ENCODE results near the gene FUOM. TPM values are rescaled to one million over a fixed set of nuclear protein-coding genes. Genes with fewer than 3 reads are reported as not detected.

The FUOM gene
- total and polyA plus RNA-seq, 9 of the 15 experiments (the other 6 are each of a cell fraction or from before 2014, with no cell fraction given), result 1.8 to 96.1 (median 27.0) TPM

DNA sequence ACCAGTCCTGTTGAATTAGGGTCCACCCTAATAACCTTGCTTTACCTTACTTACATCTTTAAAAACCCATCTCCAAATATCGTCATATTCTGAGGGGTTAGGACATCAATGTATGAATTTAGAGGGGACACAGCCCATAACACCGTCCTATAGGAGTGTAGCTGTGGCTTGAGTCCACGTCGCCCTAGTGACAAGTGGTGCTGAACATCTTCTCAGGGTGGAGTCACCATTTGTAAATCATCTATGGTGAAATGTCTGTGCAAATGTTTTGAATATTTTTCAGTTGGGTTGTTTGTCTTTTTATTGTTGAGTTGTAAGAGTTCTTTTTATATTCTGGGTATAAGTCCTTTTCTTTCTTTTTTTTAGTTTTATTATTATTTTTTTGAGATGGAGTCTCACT is 15.8 kb downstream of the FUOM start:
- no peak overlapping the region for H3K4me2 ChIP-seq (ENCODE audit: insufficient read depth, low read length)
- peaks cover 9 to 12% of the 10 kb centered on the region in 2 experiments; a peak in 4 of 5 replicates for H3K4me1 ChIP-seq (replicated peaks in 1 of 2; ENCODE audit: control insufficient read depth in 2 of 2, insufficient read depth in 2 of 2, low read length in 2 of 2)
- no peaks in the 10 kb centered on the region for H3K79me2 ChIP-seq (ENCODE audit: control insufficient read depth, insufficient read depth, low read length)
- no TSS peak for BruUV-seq (replicated peaks)
- no peak for DNase-seq (ENCODE audit: extremely low read depth in 1 of 4, low spot score in 3 of 4)
- no peak overlapping the region for H2AFZ ChIP-seq (ENCODE audit: low read depth, low read length)
- no peaks in the 10 kb centered on the region for H3K9me3 ChIP-seq (replicated peaks; ENCODE audit: control insufficient read depth, insufficient read depth, low read depth, low read length)
- ChIA-PET POLR2A (no interaction called here), CTCF (ENCODE audit: low intra/inter-chr PET ratio) (no interaction called here)
- no peak for FAIRE-seq
- no peaks in the 10 kb centered on the region; a peak in 1 of 5 replicates for H3K27me3 ChIP-seq (ENCODE audit: control insufficient read depth in 2 of 2, insufficient read depth in 2 of 2, low read length in 2 of 2)
- H3K36me3 ChIP-seq (ENCODE audit: control insufficient read depth, insufficient read depth, low read length), result no peaks in the 10 kb centered on the region
- H3K9ac ChIP-seq (ENCODE audit: insufficient read depth in 1 of 2, low read depth in 2 of 2, low read length in 2 of 2), result no peak overlapping the region
- no peaks in the 10 kb centered on the region for H4K20me1 ChIP-seq (replicated peaks; ENCODE audit: control insufficient read depth, insufficient read depth, low read length)
- intact Hi-C loops (cut with micrococcal nuclease) (no loop called here), in situ Hi-C loops (cut with MboI) (no loop called here)
- no peak overlapping the region for H3K4me3 ChIP-seq
- no peak for ATAC-seq
- TF ChIP-seq NFRKB (IDR thresholded peaks at IDR 0.05; ENCODE audit: low read depth), result no peak
- TF ChIP-seq, protein P1, sequence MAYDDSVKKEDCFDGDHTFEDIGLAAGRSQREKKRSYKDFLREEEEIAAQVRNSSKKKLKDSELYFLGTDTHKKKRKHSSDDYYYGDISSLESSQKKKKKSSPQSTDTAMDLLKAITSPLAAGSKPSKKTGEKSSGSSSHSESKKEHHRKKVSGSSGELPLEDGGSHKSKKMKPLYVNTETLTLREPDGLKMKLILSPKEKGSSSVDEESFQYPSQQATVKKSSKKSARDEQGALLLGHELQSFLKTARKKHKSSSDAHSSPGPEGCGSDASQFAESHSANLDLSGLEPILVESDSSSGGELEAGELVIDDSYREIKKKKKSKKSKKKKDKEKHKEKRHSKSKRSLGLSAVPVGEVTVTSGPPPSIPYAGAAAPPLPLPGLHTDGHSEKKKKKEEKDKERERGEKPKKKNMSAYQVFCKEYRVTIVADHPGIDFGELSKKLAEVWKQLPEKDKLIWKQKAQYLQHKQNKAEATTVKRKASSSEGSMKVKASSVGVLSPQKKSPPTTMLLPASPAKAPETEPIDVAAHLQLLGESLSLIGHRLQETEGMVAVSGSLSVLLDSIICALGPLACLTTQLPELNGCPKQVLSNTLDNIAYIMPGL (CRISPR knock-in tag; IDR thresholded peaks at IDR 0.05), result no peak
- WGBS (ENCODE audit: insufficient coverage, low coverage, missing lambda C conversion rate), result 35% methylated on average over 4 of the region's 4 CpGs
- H3K9me1 ChIP-seq (ENCODE audit: control insufficient read depth, insufficient read depth, low read length), result no peaks in the 10 kb centered on the region
- H3K27ac ChIP-seq (ENCODE audit: extremely low read depth, low read depth, low read length), result no peak overlapping the region

DNA sequence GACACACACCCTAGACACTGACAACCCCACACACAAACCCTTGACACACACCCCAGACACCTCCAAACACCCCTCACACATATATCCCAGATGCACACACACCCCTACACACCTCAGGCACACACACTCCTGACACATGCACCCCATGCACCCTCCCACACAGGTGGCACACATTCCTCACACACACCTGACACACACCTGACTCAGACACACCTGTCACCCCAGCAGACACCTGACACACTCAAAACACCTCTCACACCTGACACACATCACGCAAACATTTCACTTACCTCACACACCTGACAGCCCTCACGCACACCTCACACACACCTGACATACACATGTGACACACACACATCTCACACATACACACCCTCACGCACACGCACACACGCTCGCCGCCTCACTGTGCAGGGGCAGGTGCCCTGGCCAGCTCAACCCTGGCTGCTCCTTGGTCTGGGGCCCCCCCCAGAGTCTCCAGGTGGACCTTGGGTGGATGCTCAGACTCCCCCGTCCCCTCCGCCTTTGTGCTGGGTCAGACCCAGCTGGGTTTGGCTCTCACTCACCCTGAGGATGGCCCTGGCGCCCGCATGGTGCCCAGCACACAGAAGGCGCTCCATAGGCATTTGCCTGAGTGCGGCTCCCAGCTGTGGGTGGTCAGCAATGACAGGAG is 18.0 kb downstream of the FUOM start:
- DNase-seq (ENCODE audit: extremely low read depth in 1 of 4, low spot score in 3 of 4), result no peak
- 17% methylated on average over 11 of the region's 13 CpGs for WGBS (ENCODE audit: insufficient coverage, low coverage, missing lambda C conversion rate)
- peaks cover under 1% of the 10 kb centered on the region in 2 experiments; a peak in 2 of 5 replicates for H3K27me3 ChIP-seq (ENCODE audit: control insufficient read depth in 2 of 2, insufficient read depth in 2 of 2, low read length in 2 of 2)
- no peaks in the 10 kb centered on the region for H3K9me3 ChIP-seq (replicated peaks; ENCODE audit: control insufficient read depth, insufficient read depth, low read depth, low read length)
- H3K79me2 ChIP-seq (ENCODE audit: control insufficient read depth, insufficient read depth, low read length), result no peaks in the 10 kb centered on the region
- H3K36me3 ChIP-seq (ENCODE audit: control insufficient read depth, insufficient read depth, low read length), result no peaks in the 10 kb centered on the region
- H3K9ac ChIP-seq (ENCODE audit: insufficient read depth in 1 of 2, low read depth in 2 of 2, low read length in 2 of 2), result no peak overlapping the region
- no peak for ATAC-seq
- no peak overlapping the region for H2AFZ ChIP-seq (ENCODE audit: low read depth, low read length)
- no peak for FAIRE-seq
- ChIA-PET CTCF (ENCODE audit: low intra/inter-chr PET ratio) (no interaction called here), POLR2A (no interaction called here)
- no peaks in the 10 kb centered on the region for H3K9me1 ChIP-seq (ENCODE audit: control insufficient read depth, insufficient read depth, low read length)
- no peak overlapping the region for H3K4me3 ChIP-seq
- H3K4me2 ChIP-seq (ENCODE audit: insufficient read depth, low read length), result no peak overlapping the region
- BruUV-seq (replicated peaks), result no TSS peak
- intact Hi-C loops (cut with micrococcal nuclease), result no loop called here
- H4K20me1 ChIP-seq (replicated peaks; ENCODE audit: control insufficient read depth, insufficient read depth, low read length), result no peaks in the 10 kb centered on the region
- H3K27ac ChIP-seq (ENCODE audit: extremely low read depth, low read depth, low read length), result no peak overlapping the region
- H3K4me1 ChIP-seq (replicated peaks in 1 of 2; ENCODE audit: control insufficient read depth in 2 of 2, insufficient read depth in 2 of 2, low read length in 2 of 2), result peaks cover 9 to 28% of the 10 kb centered on the region in 2 experiments; a peak in 4 of 5 replicates
- in situ Hi-C loops (cut with MboI), result no loop called here
- TF ChIP-seq SMAD1 (IDR thresholded peaks at IDR 0.05; ENCODE audit: low read depth, low read length, partially characterized antibody) (no peak), RFX5 (IDR thresholded peaks at IDR 0.05; ENCODE audit: low read depth, low read length) (no peak)
- TF ChIP-seq, protein P2, sequence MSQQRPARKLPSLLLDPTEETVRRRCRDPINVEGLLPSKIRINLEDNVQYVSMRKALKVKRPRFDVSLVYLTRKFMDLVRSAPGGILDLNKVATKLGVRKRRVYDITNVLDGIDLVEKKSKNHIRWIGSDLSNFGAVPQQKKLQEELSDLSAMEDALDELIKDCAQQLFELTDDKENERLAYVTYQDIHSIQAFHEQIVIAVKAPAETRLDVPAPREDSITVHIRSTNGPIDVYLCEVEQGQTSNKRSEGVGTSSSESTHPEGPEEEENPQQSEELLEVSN (IDR thresholded peaks at IDR 0.05; ENCODE audit: borderline replicate concordance in 1 of 2, extremely low read depth in 1 of 2, insufficient read depth in 1 of 2, insufficient read length in 1 of 2, low read depth in 1 of 2, low read length in 1 of 2, poor library complexity in 1 of 2, severe bottlenecking in 1 of 2), result no peak

All from K562 (cell line).